Right cardiac atrium (tissue), 5 donors: ENCODE data around the gene MRPL30. TPM values are rescaled to one million over a fixed set of nuclear protein-coding genes. Genes with fewer than 3 reads are reported as not detected.
"Not testable (repeated sequence)": the region's sequence is repeated elsewhere in the genome, so short reads cannot be mapped to it uniquely, and the experiment has no call there.

ENCODE experiments used
- ATAC-seq, 2 donors: fragments of 200-7000 bp; cut with Tn5 transposase; one replicate each; pipeline versions ENCODE4 v1.8.0 to v1.9.1; 2020; ENCODE audit warnings: moderate library complexity in 2 of 2, mild to moderate bottlenecking in 1 of 2
- DNase-seq, 3 donors: peaks; one replicate each; pipeline ENCODE4 v3.0.0-alpha.2; 2020
- H3K27ac ChIP-seq: one replicate; pipeline ENCODE4 v1.5.1; 2013; ENCODE audit warnings: mild to moderate bottlenecking, low read length, control low read depth, moderate library complexity
- H3K27me3 ChIP-seq: one replicate; pipeline ENCODE4 v1.6.1; 2013; ENCODE audit not compliant: control insufficient read depth, insufficient read depth
- H3K4me1 ChIP-seq: one replicate; pipeline ENCODE4 v1.6.1; 2013; ENCODE audit warnings: low read length; ENCODE audit not compliant: control insufficient read depth, insufficient read depth
- H3K4me3 ChIP-seq: one replicate; pipeline ENCODE4 v1.5.1; 2013; ENCODE audit warnings: low read length, control low read depth
- H3K9me3 ChIP-seq: one replicate; pipeline ENCODE4 v1.6.1; 2013; ENCODE audit warnings: low read length; ENCODE audit not compliant: control insufficient read depth
- whole genome bisulfite sequencing: extraction: QIAGEN DNeasy Blood & Tissue Kit; methylation state at CpG from one replicate; pipeline ENCODE4 v1.1.7; 2013; 5-methylcytosine and 5-hydroxymethylcytosine counted together
- intact Hi-C, 4 donors: fragments of 100-400 bp; cut with DNase I; formaldehyde crosslinking; loops; one replicate each; pipeline versions ENCODE4 v1.11.0 to v1.14.0; 2022 to 2023
- long read RNA-seq, 4 donors: library from polyadenylated mRNA; unstranded; transcript quantifications; one replicate each; pipeline ENCODE4 v2.0.0, GENCODE V29; 2020 to 2021
- polyA plus RNA-seq: library from polyadenylated mRNA; stranded (reverse); fragments of 200-250 nt; gene quantifications from one replicate; pipeline ENCODE4 v1.2.3, GENCODE V29; 2013
- total RNA-seq, 4 donors: library from RNA; stranded (reverse); fragmentation: NEBNext Ultra II Directional; extraction: Animal tissue kit (Norgen Biotek cat#: 25700); gene quantifications; one replicate each; pipeline ENCODE4 v1.2.1, GENCODE V29; 2021
- donor health status: healthy with polysubstance abuse.
- donor health status: DM: no; HTN: yes; CAD: no.
- donor health status: DM: no; HTN: no; CAD: no.
- donor health status: DM: no; HTN: yes; CAD: no; lungs with severe emphysema.
- donor health status: DM: yes; HTN: yes; CAD: no.

Gene MRPL30
- total RNA-seq, result 10 to 100 TPM; 21.3 to 29.6 (median 27.1) TPM
- 24.2 TPM for polyA plus RNA-seq
- long read RNA-seq, donor 1, transcript MRPL30-201 (6 exons, 2,605 nt), result major isoform, 24 of 33 reads
- long read RNA-seq, donor 1, partial matches to known transcripts, result 0 of 33 reads
- long read RNA-seq, donor 1, other reads (novel, unspliced or antisense), result 9 of 33 reads
- long read RNA-seq, donor 2, transcript MRPL30-201 (6 exons, 2,605 nt), result major isoform, 15 of 19 reads
- long read RNA-seq, donor 2, partial matches to known transcripts, result 3 of 19 reads
- long read RNA-seq, donor 2, other reads (novel, unspliced or antisense), result 1 of 19 reads
- long read RNA-seq, donor 3, transcript MRPL30-201 (6 exons, 2,605 nt), result major isoform, 69 of 94 reads
- long read RNA-seq, donor 3, partial matches to known transcripts, result 15 of 94 reads
- long read RNA-seq, donor 3, other reads (novel, unspliced or antisense), result 10 of 94 reads
- long read RNA-seq, donor 4, transcript MRPL30-201 (6 exons, 2,605 nt), result major isoform, 16 of 23 reads
- long read RNA-seq, donor 4, partial matches to known transcripts, result 1 of 23 reads
- long read RNA-seq, donor 4, other reads (novel, unspliced or antisense), result 6 of 23 reads

GRCh38 chr2:99180755-99181623 lies at the start of gene MRPL30, which contains the start of gene MITD1:
TSS of gene MRPL30 (plus strand) at chr2:99181184. CDS start at chr2:99186204, 5,020 bp downstream.
TSS of gene MITD1 (minus strand) at chr2:99181058. CDS start at chr2:99180981, 77 bp downstream.
- H3K27me3 ChIP-seq, result no peaks in the 10 kb centered on the region
- WGBS, result under 1% methylated on average over 39 of the region's 39 CpGs
- peaks cover 4% of the 10 kb centered on the region for H3K4me1 ChIP-seq
- peak; percentile 99 for ATAC-seq
- peak within 1 kb of the TSS; percentile 99 for H3K4me3 ChIP-seq
- DNase-seq, result peak; percentile 92 to 95 (median 94)
- intact Hi-C loops, result loop anchor here in 2 of 4 donors (10.0 kb wide), 1 partner anchor 154 kb away; the partner anchor contains the start of genes EIF5B (in 2 of the 2) and TXNDC9 (in 2 of the 2)
- no peaks in the 10 kb centered on the region for H3K9me3 ChIP-seq
- peak within 1 kb of the TSS; percentile 86 for H3K27ac ChIP-seq

GRCh38 chr2:99135044-99135556 lies 45.9 kb upstream of the MRPL30 start:
- DNase-seq, intact Hi-C loops, H3K4me1 ChIP-seq, H3K9me3 ChIP-seq, ATAC-seq, H3K27me3 ChIP-seq, H3K4me3 ChIP-seq, H3K27ac ChIP-seq: not testable (repeated sequence)
- 96% methylated on average over 2 of the region's 2 CpGs for WGBS

- intact Hi-C loops, result no loop called here
- H3K27ac ChIP-seq, result no peak overlapping the region
Observed at GRCh38 chr2:99139003-99139402, 42.0 kb upstream of the MRPL30 start.

GRCh38 chr2:99140056-99140859 lies 40.7 kb upstream of the MRPL30 start:
- no peaks in the 10 kb centered on the region for H3K27me3 ChIP-seq
- DNase-seq, result no peak
- intact Hi-C loops, result no loop called here
- no peaks in the 10 kb centered on the region for H3K4me1 ChIP-seq
- WGBS, result 26% methylated on average over 17 of the region's 17 CpGs
- ATAC-seq, result no peak
- peak overlapping the region; percentile 21 for H3K27ac ChIP-seq
- H3K9me3 ChIP-seq, result no peaks in the 10 kb centered on the region
- peak overlapping the region; percentile 72 for H3K4me3 ChIP-seq

More at GRCh38 chr2:99139003-99139402, 42.0 kb upstream of the MRPL30 start:
- Histone ChIP-seq H3K4me3 (no peak overlapping the region), H3K27me3 (no peaks in the 10 kb centered on the region), H3K9me3 (no peaks in the 10 kb centered on the region), H3K4me1 (no peaks in the 10 kb centered on the region)
- DNase-seq (no peak), ATAC-seq (no peak)
- 96% methylated on average over 4 of the region's 4 CpGs for WGBS

GRCh38 chr2:99140860-99141109 lies 40.2 kb upstream of the MRPL30 start:
- Histone ChIP-seq H3K9me3 (no peaks in the 10 kb centered on the region), H3K27ac (peak overlapping the region; percentile 21), H3K4me3 (peak overlapping the region; percentile 72), H3K4me1 (no peaks in the 10 kb centered on the region), H3K27me3 (no peaks in the 10 kb centered on the region)
- intact Hi-C loops, result no loop called here
- WGBS, result under 1% methylated on average over 21 of the region's 21 CpGs
- ATAC-seq, result peak; percentile 69 to 73
- no peak for DNase-seq

- ATAC-seq (peak; percentile 99), DNase-seq (peak; percentile 93 to 97 (median 97))
- under 1% methylated on average over 82 of the region's 84 CpGs for WGBS
- no peaks in the 10 kb centered on the region for H3K9me3 ChIP-seq
- no peaks in the 10 kb centered on the region for H3K27me3 ChIP-seq
- no peaks in the 10 kb centered on the region for H3K4me1 ChIP-seq
- intact Hi-C loops, result loop anchor here in 1 of 4 donors (2.0 kb wide), 1 partner anchor 25 kb away; no protein-coding TSS in a partner anchor
- H3K27ac ChIP-seq, result peak within 1 kb of the TSS; percentile 58
- H3K4me3 ChIP-seq, result peak within 1 kb of the TSS; percentile 72
Observed at GRCh38 chr2:99141110-99142108, 39.6 kb upstream of the MRPL30 start, which contains the start of gene C2orf15. TSS of gene C2orf15 (plus strand) at chr2:99141707. CDS start at chr2:99150559, 8,852 bp downstream.

GRCh38 chr2:99150706-99151105 lies 30.3 kb upstream of the MRPL30 start:
- Histone ChIP-seq H3K4me1 (peaks cover 4% of the 10 kb centered on the region), H3K4me3 (no peak overlapping the region), H3K9me3 (no peaks in the 10 kb centered on the region), H3K27me3 (no peaks in the 10 kb centered on the region), H3K27ac (no peak overlapping the region)
- 78% methylated on average over 1 of the region's 1 CpG for WGBS
- intact Hi-C loops, result no loop called here
- ATAC-seq, result no peak
- no peak for DNase-seq

- no peaks in the 10 kb centered on the region for H3K9me3 ChIP-seq
- ATAC-seq, result no peak
- intact Hi-C loops, result no loop called here
- H3K27ac ChIP-seq, result no peak overlapping the region
- no peaks in the 10 kb centered on the region for H3K27me3 ChIP-seq
- DNase-seq, result no peak
- WGBS, result 90% methylated on average over 7 of the region's 7 CpGs
- H3K4me3 ChIP-seq, result no peak overlapping the region
- peaks cover 4% of the 10 kb centered on the region for H3K4me1 ChIP-seq
Observed at GRCh38 chr2:99152199-99152895, 28.6 kb upstream of the MRPL30 start.
